ENCODE measurements around the gene PZP.

PZP gene

DNA sequence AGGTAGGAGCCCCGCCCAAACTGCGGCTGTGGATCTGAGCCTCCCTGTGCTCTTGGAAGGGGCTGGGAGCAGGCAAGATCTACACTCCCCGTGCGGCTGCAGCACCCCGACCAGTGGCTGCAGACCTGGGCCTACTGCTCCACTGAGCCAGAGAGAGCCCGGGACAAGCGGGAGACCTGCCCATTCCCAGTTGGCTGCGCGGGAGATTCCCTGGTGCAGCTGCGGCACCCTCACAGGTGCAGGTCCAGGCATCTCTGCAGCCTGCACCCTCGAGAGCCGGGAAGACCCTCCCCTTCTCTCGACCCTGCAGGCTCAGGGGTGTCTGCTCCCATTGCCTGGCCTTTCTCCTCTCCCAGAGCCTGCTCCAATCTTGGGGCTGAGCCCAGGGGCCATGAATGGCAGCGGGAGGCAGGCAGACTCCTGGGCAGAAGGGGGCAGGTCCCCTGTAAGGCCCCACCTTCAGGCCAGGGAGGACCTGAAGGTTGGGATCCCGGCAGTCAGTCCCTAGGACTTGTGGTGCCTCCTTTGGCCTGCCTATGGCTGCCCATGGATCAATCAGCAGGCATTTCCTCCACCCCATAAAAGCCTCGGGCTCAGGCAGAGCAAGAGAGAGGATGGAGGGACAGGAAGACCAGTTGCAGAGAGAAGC lies 83.7 kb downstream of the PZP start:
- DNase-seq (ENCODE audit: low read depth, low spot score): no peak

DNA sequence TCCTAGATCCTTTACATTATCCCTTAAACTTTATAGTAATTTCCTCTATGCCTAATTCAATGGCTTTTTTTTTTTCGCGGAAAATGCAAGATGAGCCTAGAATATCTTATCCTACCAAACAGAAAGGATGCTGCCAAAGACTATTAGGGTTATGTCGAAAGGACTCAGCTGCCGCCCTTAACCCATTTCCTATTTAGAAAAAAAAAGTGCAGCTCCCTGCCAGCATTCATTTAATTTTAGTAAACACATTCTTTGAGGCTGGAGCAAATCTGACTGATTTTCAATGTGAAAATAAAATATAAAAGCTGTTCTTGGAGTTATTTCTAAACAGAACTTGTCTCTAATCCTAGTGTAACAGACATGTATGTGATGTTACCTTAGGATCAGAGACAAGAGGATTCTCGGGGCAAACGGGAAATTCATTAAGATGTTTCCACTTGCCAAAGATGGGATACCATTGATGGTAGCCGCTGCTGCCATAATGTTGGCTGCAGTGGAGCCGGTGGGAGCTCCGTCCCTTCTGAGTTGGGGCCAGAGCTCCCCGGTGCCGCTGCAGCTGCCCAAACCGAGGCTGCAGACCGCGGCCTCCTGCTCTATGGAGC lies 84.3 kb downstream of the PZP start:
- no peak for DNase-seq (ENCODE audit: low read depth, low spot score)

DNA sequence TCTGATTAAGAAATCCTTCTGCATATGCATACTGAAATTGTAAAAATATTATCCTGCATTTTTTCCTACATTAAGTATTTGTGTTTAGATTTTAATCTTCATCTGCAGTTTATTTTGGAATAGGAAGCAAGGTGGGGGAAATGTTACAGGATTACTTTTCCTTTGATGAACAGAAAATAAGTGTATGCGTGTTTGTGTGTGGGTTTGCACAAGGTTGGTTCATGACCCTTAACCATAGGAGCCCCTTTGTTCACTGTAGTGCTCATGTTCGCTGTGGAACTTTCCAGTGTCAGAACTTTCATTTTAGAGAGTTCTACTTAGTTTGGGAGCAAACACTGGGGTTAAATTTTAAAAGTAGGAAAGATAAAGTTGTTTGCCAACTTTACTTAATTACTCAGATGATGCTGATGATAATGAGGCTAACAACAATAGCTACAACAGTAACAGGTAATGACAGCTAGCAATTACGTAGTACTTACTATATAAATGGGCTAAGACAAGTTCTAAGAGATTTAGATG lies 86.0 kb downstream of the PZP start:
- DNase-seq (ENCODE audit: low read depth, low spot score): no peak

DNA sequence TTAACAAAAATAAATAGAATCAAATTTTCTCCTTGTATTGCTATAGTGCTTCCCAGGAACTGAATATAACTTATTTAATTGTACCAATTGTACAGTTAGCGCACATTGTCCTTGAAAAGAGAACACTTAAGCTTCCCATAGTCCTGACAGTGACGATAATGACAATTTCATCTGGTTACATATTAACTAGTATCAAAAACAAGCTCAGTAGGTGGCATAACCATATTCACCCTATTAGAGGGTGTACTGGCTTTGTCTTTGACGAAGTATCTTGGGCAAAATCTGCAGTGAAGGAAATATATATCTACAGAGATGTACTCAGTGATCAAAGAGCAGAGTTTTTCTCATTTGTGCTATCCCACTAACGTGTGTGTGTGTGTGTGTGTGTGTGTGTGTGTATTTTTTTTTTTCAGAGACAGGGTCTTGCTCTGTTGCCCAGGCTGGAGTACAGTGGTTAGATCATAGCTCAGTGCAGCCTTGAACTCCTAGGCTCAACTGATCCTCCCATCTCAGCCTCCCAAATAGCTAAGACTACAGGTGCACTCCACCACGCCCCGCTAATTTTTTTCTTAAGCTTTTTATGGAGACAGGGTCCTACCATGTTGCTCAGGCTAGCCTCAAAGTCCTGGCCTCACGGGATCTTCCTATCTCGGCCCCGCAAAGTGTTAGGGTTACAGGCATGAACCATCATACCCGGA lies 87.6 kb downstream of the PZP start:
- no peak for DNase-seq (ENCODE audit: low read depth, low spot score)

DNA sequence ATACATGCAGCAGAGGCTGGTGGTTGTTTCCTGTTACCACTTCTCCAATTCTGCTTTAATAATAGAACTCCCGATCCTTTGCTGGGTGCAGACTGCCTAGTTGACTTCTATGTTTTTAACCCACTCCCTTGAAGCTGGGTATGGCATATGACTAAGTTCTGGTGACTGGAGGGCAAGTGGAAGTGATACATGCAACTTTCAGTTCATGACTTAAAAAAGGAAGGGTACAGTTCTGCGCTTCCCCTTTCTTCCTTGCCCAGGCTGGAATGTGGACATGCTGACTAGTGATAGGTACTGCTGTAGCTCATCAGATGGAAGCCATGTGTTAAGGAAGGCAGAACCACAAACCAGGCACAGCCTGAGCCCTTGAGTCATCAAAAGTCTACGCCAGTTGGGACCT lies 90.0 kb downstream of the PZP start:
- DNase-seq (ENCODE audit: low read depth, low spot score): no peak

DNA sequence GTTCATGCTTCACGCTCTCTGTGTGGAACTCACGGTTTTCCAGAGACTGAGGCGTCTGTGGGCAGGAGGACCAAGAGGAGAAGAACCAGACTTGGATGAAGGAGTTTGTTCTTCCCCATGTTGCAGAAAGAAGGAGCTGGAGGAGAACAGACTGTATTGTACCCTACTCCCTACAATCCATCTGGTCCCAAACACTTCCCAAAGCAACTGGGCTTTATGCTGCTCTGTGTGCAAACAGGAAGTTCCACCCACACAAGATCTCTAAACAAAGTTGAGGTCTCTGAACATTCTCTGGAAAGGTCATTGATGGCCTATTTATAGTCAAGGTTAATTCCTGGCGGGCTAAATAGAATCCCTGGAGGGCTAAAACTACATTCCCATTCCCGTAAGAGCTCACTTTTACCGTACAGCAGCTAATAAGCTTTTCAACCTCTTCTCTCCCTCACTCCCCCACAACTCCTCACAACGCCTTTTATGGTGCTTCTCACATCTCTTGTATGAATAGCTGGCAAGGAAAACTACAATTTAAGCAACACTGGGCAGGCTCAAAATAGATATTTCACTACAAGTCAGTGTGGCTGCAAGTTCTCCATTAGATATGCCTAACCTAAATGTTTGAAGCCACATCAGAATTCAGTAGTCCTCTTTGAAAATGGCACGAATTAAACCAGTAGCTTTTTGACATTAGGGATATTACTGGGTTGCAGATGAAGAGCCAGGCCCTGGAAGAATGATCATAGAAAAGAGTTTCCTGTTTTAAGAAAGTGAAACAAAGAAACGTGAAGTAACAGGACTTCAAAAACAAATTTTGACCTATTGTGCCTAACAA lies 92.2 kb downstream of the PZP start, which contains the start of gene A2M:
A2M (minus strand) TSS at position 189 of the 829 bp plus-strand sequence; CDS start at position 119, 70 bp downstream.
- DNase-seq (ENCODE audit: low read depth, low spot score): no peak

DNA sequence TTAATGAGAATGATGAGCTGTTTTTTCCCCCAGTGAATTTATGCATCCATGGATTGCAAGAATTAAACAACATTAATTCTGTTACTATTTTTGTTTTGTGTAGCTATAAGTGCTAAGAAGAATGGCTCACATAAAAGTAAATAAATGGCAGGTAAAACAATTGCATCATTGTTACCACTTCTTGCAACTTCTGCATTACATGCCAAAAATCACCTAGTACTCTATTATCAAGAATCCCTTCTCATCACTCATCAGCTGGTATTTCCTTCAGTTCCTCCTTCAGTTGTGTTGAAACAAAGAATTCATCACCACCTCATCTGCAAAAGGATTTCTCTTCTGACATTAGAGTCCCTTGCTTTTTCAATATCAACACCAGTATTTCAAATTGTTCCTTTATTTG lies 93.2 kb downstream of the PZP start:
- DNase-seq (ENCODE audit: low read depth, low spot score): no peak

DNA sequence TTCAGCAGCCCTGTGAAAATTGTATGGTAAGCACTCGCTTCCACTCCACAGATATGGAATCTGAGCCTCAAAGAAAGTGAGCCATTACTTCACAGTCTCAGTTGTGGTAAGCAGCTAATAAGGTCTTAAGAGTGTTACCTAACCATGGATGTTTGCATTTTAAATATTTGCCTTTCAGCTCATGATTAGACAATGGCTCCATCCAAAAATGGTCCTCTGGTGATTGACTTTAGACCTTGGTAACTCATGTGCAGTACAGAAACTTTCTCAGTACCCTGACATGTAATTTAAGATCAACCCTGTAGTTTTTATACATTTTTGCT lies 94.2 kb downstream of the PZP start:
- DNase-seq (ENCODE audit: low read depth, low spot score): no peak

DNA sequence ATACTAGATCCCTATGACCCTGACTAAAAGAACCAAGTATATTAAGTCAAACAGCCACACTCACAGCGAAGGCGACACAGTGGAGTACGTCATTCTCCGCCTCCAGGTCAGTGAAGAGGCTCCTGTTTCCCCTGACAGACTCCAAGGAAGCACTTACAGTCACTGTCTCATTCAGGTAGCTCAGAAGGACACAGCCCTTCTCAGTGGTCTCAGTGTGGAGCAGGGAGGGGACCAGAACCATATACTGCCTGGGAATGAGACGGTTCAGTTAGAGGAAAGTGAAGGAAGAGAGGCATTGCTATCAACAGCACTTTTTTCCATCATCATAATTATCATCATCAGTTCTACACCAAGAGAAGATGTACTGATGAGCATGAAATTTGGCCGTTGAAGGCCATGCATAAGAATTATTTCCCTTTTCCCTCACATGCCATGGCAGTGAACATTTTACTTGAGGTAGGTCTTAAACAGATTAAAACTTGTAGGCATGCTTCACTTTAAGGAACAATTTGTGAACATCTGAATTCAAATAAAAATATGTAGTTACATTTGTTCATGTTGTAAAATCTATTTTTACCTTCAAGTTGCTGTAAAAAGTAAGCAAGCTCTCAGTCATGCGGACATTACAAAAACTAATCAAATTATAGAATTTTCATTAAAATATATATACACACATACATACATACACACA lies 94.8 kb downstream of the PZP start:
- DNase-seq (ENCODE audit: low read depth, low spot score): no peak

DNA sequence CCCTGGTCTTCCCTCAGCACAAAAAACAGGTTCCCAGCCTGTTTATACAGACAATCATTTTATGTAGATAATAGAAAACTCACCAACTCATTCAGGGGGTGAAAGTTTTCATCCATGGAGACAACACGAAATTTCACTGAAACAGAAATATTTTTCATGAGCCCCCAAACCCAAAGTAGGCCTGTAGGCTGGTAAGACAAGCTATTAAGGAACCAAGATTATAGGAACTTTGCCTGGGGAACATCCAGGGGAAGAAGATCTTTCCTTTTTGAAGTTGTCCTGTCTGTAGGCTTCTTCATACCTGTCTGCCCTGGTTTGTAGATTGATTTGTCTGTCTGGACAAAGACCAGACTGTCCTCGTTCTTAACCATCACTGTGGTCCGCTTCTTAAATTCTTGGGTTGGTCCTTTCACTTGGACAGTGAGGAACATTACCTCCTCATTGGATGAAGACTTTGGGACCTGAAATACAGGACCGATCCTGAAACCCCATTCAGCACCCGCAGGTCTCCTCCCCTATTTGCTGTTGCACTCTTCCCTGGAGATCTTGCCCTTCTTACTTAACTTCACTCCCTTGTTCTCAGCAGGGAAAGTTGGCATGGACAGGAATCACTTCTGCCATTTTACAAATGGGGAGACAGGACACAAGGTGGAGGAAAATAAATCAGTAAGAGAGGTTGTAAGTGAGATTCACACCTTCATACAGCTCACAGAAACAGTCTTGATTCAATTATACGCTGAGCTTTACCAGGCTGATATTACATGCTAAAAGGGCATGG lies 95.9 kb downstream of the PZP start:
- DNase-seq (ENCODE audit: low read depth, low spot score): no peak

DNA sequence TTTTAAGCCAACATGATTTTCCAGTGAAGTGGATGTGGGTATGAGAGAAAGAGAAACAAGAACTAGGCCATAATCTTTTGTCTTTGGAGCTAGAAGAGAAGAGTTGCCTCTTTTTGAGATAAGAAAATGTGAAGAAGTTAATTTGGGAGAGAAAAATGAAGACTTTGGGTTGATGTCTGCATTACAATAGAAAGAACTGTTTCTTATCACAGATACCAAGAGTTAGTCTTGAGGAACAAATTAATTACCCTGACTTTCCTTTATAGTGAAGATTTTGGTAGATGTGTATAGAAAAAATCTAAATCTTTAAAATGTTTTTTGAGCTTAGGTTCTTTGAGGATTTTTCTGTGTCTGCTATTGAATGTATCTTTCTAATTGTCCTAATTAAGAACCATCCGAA lies 96.7 kb downstream of the PZP start:
- DNase-seq (ENCODE audit: low read depth, low spot score): no peak

DNA sequence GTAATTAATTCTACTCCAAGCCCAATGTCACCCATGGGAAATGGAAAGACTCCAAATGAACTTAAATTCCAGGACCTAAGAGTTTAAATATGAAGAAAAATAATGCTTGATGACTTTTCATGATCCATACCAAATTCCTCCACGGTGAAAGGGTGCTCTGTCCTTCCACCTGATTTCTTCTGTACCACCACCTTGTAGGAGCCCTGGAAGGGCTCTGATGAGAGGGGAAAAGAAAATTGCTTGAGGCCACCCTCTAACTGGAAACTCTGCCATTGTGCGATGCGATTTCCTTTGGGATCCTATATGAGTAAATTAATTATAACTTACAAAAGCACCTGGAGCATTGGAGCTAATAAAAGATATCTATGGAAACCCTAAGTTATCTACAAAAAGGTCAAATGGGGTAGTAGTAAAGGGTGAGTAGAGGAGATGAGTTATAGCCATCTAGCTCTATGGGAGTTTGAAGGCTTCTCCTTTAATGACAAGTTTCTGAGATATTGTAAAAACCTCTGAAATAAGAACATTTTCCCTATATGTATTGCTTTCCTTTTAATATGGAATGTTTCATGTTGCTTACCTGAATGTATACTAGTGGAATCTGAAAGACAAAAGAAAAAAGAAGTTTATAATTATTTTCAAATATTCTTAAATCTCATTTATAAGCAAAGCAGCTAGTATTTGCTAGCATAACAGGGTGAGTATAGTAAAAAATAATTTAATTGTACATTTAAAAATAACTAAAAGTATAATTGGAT lies 98.3 kb downstream of the PZP start:
- no peak for DNase-seq (ENCODE audit: low read depth, low spot score)

DNA sequence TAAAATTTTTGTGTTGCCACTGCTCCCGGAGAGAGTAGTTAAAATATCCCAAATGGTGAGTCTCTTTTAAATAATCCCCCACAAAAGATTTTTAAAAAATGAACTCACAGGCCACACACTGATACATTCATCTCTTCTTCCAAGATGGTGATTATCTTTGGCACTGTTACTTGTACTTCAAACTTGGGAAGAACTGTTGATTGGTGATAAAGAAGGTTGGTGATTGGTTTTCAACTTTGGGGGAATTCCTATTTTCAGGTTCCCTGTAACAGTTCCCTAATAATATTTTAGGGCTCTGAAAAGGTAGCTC lies 99.0 kb downstream of the PZP start:
- DNase-seq (ENCODE audit: low read depth, low spot score): no peak

DNA sequence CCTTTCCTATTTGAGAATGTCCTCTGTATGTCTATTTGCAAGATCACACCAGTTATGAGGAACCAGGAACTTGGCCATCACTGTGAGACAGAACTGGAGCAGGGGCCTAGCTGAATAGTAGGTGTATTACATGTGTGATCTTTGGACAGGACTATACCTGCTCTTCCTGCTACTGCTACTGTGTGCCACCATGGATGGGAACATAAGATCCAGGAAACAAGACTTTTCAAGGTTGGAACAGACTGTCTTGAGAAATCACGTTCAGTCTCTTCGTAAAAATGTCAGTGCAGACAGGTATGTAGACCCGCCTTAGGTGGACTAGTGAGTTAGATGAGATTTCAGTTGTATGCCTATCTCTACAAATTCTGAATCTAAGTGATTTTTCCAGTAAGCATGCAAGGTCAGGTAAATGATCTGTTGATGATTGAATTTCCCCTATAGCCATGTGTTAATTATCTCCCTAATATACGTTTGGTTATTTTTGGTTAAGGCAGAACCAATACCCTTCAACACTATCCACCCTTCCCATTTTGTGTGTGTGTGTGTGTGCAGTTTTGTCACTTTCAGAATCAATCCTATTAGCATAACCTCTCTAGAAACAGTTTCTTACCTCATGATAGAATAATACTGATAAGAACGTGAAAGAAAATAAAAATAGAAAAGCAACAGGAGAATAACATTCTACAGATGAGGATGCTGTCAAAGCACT lies 99.5 kb downstream of the PZP start:
- no peak for DNase-seq (ENCODE audit: low read depth, low spot score)

DNA sequence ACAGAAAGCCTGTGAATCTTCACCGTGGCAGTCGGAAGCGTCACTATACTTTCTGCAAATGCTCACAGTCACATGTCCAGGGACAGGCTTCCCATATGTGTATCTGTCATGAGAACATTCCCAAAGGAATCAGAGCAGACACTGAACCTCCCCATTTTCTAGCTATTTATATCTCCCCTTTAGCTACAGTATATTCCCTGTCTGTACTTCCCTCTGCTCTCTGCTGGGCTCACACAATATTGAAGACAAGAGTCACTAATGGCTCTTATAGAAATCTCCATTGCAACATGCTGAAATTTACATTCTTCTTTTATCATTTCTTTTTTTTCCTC lies 100.7 kb downstream of the PZP start:
- no peak for DNase-seq (ENCODE audit: low read depth, low spot score)

DNA sequence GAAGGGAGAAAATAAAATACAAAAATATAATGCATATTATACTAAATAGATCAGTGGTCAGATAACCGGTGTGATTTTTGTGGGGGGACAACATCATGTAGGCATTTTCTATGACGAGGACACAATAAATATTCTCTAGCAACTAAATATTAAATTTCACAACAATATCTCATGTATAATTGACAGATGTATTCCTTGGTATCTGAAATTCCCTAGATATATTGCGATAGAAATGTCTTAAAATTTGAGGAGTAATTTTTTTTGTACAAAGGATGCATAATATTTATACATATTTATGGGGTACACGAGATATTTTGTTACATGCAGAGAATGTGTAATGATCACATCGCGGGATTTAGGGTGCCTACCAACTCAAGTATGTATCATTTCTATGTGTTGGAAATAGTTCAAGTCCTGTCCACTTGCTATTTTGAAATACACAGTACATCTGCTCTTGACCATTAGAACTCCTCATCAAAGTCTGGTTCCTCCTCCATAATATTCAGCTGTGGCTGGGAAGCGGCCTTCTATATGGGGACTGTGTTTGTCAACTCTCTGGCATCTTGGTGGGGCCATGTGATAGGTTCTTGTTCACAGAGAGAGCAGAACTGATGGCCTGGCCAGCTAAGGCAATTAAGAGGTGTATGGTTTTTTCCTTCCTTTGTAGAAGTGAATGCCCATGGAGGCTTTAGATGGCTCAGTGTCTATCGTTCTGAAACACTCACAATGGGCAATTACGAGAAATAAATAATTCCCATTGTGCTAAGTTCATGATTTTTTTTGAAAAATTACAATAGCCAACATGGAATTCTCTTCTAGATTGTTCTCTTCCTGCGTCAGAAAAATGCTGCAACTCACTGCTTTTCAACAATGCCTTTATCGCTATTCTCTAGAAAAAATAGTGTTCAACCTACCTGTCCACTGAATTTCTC lies 101.3 kb downstream of the PZP start:
- DNase-seq (ENCODE audit: low read depth, low spot score): no peak

DNA sequence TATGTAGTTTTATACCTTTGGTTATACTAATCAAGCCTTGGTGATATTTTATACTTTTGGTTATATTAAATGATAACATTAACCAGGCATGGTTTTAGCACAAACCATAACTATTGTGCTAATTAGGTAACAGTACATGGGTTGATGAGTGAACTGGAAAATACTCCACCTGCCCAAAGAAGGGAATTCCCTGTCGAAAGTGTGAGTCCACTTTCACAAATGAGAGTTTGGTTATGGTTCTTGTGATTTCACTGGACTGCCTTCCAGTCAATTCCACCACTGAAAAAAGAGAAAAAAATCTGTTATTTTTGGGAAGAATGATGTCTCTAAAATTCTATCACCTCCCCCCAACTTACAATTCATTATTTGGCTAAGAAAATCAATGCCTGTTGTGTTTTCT lies 102.1 kb downstream of the PZP start:
- DNase-seq (ENCODE audit: low read depth, low spot score): no peak

DNA sequence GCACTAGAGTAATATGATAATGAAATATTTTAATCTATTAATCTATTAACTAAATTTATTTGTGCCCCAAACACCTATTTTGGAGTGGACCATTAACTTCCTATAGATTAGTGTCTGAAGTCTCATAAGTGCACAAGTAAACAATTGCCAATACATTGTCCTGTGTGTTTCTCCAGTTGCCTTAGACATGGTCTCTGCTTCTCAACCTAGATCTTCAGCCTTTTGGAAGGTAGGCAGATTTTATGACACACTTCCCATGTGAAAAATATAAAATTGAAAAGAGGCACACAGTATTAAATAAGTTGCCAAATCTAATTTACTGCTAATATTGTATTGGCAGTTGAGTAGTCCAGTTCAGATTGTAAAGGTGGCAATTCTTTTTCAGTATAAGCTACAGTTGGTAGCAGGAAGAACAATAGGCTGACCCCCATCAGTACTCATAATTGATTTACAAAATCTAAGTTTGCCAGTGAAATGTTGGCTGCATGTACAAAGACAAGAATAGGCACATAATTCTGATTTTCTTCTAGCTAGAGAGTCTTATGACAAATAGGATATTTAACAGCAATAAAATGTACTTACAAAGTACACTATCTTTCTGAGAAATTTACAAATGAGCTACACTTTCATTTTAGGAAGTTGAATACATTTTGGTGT lies 103.3 kb downstream of the PZP start:
- DNase-seq (ENCODE audit: low read depth, low spot score): no peak
